ENCODE data around the gene IGF2BP2.

The IGF2BP2 gene

GRCh38 chr3:185764163-185764979 lies 60.5 kb downstream of the IGF2BP2 start:
- DNase-seq, result no peak

GRCh38 chr3:185763347-185764005 lies 61.4 kb downstream of the IGF2BP2 start:
- no peak for DNase-seq

- DNase-seq, result no peak
Observed at GRCh38 chr3:185760550-185760949, 64.3 kb downstream of the IGF2BP2 start.

- DNase-seq, result no peak
Observed at GRCh38 chr3:185760088-185760487, 64.8 kb downstream of the IGF2BP2 start.

GRCh38 chr3:185759512-185759911 lies 65.3 kb downstream of the IGF2BP2 start:
- DNase-seq, result no peak

- DNase-seq, result no peak
Observed at GRCh38 chr3:185758912-185759311, 65.9 kb downstream of the IGF2BP2 start.

- DNase-seq, result no peak
Observed at GRCh38 chr3:185757176-185757575, 67.7 kb downstream of the IGF2BP2 start.

- no peak for DNase-seq
Observed at GRCh38 chr3:185756477-185756876, 68.4 kb downstream of the IGF2BP2 start.

GRCh38 chr3:185754920-185755319 lies 69.9 kb downstream of the IGF2BP2 start:
- no peak for DNase-seq

- DNase-seq, result no peak
Observed at GRCh38 chr3:185753354-185753753, 71.5 kb downstream of the IGF2BP2 start.

- DNase-seq, result no peak
Observed at GRCh38 chr3:185750702-185751101, 74.1 kb downstream of the IGF2BP2 start.

GRCh38 chr3:185750015-185750414 lies 74.8 kb downstream of the IGF2BP2 start:
- no peak for DNase-seq

- DNase-seq, result no peak
Observed at GRCh38 chr3:185746470-185746869, 78.4 kb downstream of the IGF2BP2 start.

GRCh38 chr3:185744997-185745843 lies 79.6 kb downstream of the IGF2BP2 start:
- DNase-seq, result no peak

GRCh38 chr3:185741586-185741985 lies 83.3 kb downstream of the IGF2BP2 start:
- DNase-seq, result no peak

- DNase-seq, result no peak
Observed at GRCh38 chr3:185740133-185740532, 84.7 kb downstream of the IGF2BP2 start.

- DNase-seq, result no peak
Observed at GRCh38 chr3:185739264-185739701, 85.6 kb downstream of the IGF2BP2 start.

- no peak for DNase-seq
Observed at GRCh38 chr3:185737740-185738680, 86.8 kb downstream of the IGF2BP2 start.

- no peak for DNase-seq
Observed at GRCh38 chr3:185737020-185737419, 87.8 kb downstream of the IGF2BP2 start.

- DNase-seq, result no peak
Observed at GRCh38 chr3:185734725-185735096, 90.1 kb downstream of the IGF2BP2 start.

- DNase-seq, result peak in 1 of 2 experiments; percentile 4
Observed at GRCh38 chr3:185733980-185734724, 90.7 kb downstream of the IGF2BP2 start.

Measured in NCI-H187 (cell line).